HepG2 (cell line): ENCODE measurements around the gene NCBP2. TPM values are rescaled to one million over a fixed set of nuclear protein-coding genes. Genes with fewer than 3 reads are reported as not detected.
A peak's percentile ranks its signal among the peaks of the same experiment; 100 is the strongest.

Experiments used
- BRD4 ChIP-seq: sonication (generic); formaldehyde crosslinking; IDR thresholded peaks from 2 replicates; pipeline ENCODE4 v1.4.0; 2020; ENCODE audit warnings: missing genetic modification reagents
- ESRRA ChIP-seq: sonication (generic); formaldehyde crosslinking; IDR thresholded peaks from 2 replicates; pipeline ENCODE4 v1.5.1; 2020; ENCODE audit warnings: mild to moderate bottlenecking, low read depth, missing genetic modification reagents
- ETV5 ChIP-seq: IDR thresholded peaks from 2 replicates; pipeline ENCODE4 v1.6.1; 2018; ENCODE audit warnings: missing biosample characterization, missing genetic modification reagents, inconsistent platforms, borderline replicate concordance
- GATAD1 ChIP-seq: IDR thresholded peaks from 2 replicates; pipeline ENCODE4 v1.6.1; 2016; ENCODE audit warnings: missing genetic modification reagents, missing compliant biosample characterization
- KDM5B ChIP-seq: sonication (generic); formaldehyde crosslinking; IDR thresholded peaks from 2 replicates; pipeline ENCODE4 v1.4.0; 2020; ENCODE audit warnings: missing genetic modification reagents, mild to moderate bottlenecking, borderline replicate concordance
- PITX1 ChIP-seq: sonication (generic); formaldehyde crosslinking; IDR thresholded peaks from 2 replicates; pipeline ENCODE4 v1.5.1; 2020; ENCODE audit warnings: mild to moderate bottlenecking, missing genetic modification reagents
- POLR2G ChIP-seq: fragments of 200-400 bp; formaldehyde crosslinking; IDR thresholded peaks from 2 replicates; pipeline ENCODE4 v1.6.1; 2018; ENCODE audit warnings: mild to moderate bottlenecking, low read depth, low read length, moderate library complexity
- PRDM15 ChIP-seq: sonication (generic); formaldehyde crosslinking; IDR thresholded peaks from 2 replicates; pipeline ENCODE4 v1.4.0; 2020; ENCODE audit warnings: missing genetic modification reagents
- REST ChIP-seq, 2 experiments: IDR thresholded peaks; 2 replicates each; pipeline ENCODE4 v1.6.1; 2011 to 2012; ENCODE audit warnings: low read length in 2 of 2, borderline replicate concordance in 1 of 2, low read depth in 1 of 2, mild to moderate bottlenecking in 1 of 2, moderate library complexity in 1 of 2
- RORA ChIP-seq: sonication (generic); formaldehyde crosslinking; IDR thresholded peaks from 2 replicates; pipeline ENCODE4 v1.5.0; 2020; ENCODE audit warnings: mild to moderate bottlenecking, missing genetic modification reagents, moderate library complexity
- SNAI1 ChIP-seq: sonication (generic); formaldehyde crosslinking; IDR thresholded peaks from 2 replicates; pipeline ENCODE4 v1.5.0; 2020; ENCODE audit warnings: mild to moderate bottlenecking, missing genetic modification reagents, borderline replicate concordance
- ZBTB33 ChIP-seq: sonication (generic); formaldehyde crosslinking; IDR thresholded peaks from 2 replicates; pipeline ENCODE4 v1.4.0; 2020; ENCODE audit warnings: missing genetic modification reagents
- ZGPAT ChIP-seq: IDR thresholded peaks from 2 replicates; pipeline ENCODE4 v1.6.1; 2016; ENCODE audit warnings: mild to moderate bottlenecking
- ZNF253 ChIP-seq: sonication (generic); formaldehyde crosslinking; IDR thresholded peaks from 2 replicates; pipeline ENCODE4 v1.8.0; 2022; ENCODE audit warnings: mild to moderate bottlenecking, missing genetic modification reagents, borderline replicate concordance
- ZNF430 ChIP-seq: sonication (generic); formaldehyde crosslinking; IDR thresholded peaks from 2 replicates; pipeline ENCODE4 v1.9.0; 2021; ENCODE audit warnings: mild to moderate bottlenecking, missing genetic modification reagents
- ZNF510 ChIP-seq: sonication (generic); formaldehyde crosslinking; IDR thresholded peaks from 2 replicates; pipeline ENCODE4 v1.4.0; 2020; ENCODE audit warnings: low read depth, mild to moderate bottlenecking, missing genetic modification reagents
- ZNF670 ChIP-seq: sonication (generic); formaldehyde crosslinking; IDR thresholded peaks from 2 replicates; pipeline ENCODE4 v1.8.0; 2022; ENCODE audit warnings: mild to moderate bottlenecking, missing genetic modification reagents, borderline replicate concordance
- polyA plus RNA-seq, 8 experiments: library from polyadenylated mRNA; depleted of rRNA in 3 of 8; stranded (reverse) in 7 of 8; unstranded in 1 of 8; fragments of >200 nt; fragmentation: Illumina TruSeq in 4 of 8; extraction: Trizol in 4 of 8; gene quantifications; 2 replicates each; pipeline versions ENCODE4 v1.2.1 to v1.2.3, GENCODE V29; 2011 to 2016; ENCODE audit warnings: low read depth in 4 of 8, missing spikeins in 1 of 8, mixed read lengths in 1 of 8; ENCODE audit not compliant: insufficient read depth in 1 of 8
- total RNA-seq, 5 experiments: library from RNA; depleted of rRNA; stranded (reverse); fragments of >200 nt; fragmentation: Illumina TruSeq; extraction: Trizol; gene quantifications; 2 replicates each; pipeline ENCODE4 v1.2.3, GENCODE V29; 2016; ENCODE audit warnings: low read depth in 1 of 5

Gene NCBP2
- total and polyA plus RNA-seq, 2 of the 13 experiments (the other 11 are each of a cell fraction or from before 2014, with no cell fraction given): 58.7 to 95.5 TPM

DNA sequence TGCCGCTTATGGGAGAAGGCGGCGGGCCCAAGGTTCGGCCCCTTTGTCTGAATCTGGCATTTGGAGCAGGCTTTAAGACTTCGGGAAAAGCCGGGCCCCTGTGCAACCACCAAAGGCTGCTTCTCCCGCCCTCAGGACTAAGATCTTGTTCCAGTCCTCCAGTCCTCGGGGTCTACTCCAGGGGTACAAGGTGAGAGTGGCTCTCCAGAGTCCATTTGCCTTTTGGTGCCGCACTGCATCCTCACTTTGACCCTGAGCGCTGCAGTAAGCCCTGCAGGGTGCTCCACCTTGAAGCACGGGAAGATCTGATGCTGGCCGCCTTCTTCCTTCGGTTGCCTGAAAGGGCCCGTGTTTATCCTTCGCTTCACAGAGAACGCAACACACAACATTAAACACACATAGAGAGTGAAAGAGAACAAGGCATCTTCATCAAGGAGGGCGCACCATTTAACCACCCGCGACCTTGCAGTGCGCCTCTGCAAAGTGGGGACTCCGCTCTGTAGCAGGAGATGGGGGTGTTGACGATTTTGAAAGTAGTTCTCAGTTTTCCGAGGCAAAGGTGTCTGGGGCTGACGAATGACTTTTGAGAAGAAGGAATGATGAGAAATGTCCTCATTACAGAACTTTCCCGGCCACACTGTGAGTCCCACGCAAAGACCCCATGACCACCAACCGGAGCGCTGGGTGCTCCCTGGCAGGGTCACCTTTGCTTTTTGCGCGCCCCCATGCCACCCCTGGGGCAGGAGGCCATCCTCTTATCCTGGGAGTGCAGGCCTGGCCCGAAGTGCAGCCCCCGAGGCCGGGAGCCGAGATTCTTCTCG is 25.3 kb upstream of the NCBP2 start (continued):
- TF ChIP-seq PRDM15 (CRISPR knock-in tag): no peak
- no peak for TF ChIP-seq ZNF253
- no peak for TF ChIP-seq GATAD1
- peak; percentile 31; the same call in 1 of the 2 replicates for TF ChIP-seq POLR2G
- TF ChIP-seq ESRRA: 0 out of 2 replicates have a peak, but pooled peaks have one; percentile 9
- no peak for TF ChIP-seq ZGPAT
- no peak for TF ChIP-seq KDM5B (CRISPR knock-in tag)
- no peak for TF ChIP-seq ZNF510 (CRISPR knock-in tag)
- 0 out of 2 replicates have a peak, but pooled peaks have one; percentile 16 for TF ChIP-seq ZNF670 (CRISPR knock-in tag)
- TF ChIP-seq BRD4: peak; percentile 59; the same call in 1 of the 2 replicates
- TF ChIP-seq REST (IDR thresholded peaks at IDR 0.05; ENCODE audit: borderline replicate concordance in 1 of 2, low read depth in 1 of 2, low read length in 2 of 2): no peak
- TF ChIP-seq SNAI1 (CRISPR knock-in tag): 0 out of 2 replicates have a peak, but pooled peaks have one; percentile 17
- peak; percentile 69 for TF ChIP-seq ZBTB33
- 0 out of 2 replicates have a peak, but pooled peaks have one; percentile 14 for TF ChIP-seq RORA (CRISPR knock-in tag)
- no peak for TF ChIP-seq PITX1 (CRISPR knock-in tag)
- TF ChIP-seq ZNF430: 0 out of 2 replicates have a peak, but pooled peaks have one; percentile 5
- TF ChIP-seq ETV5: 0 out of 2 replicates have a peak, but pooled peaks have one; percentile 6
